Measurements from ENCODE around the gene TNFRSF13B.

DNA sequence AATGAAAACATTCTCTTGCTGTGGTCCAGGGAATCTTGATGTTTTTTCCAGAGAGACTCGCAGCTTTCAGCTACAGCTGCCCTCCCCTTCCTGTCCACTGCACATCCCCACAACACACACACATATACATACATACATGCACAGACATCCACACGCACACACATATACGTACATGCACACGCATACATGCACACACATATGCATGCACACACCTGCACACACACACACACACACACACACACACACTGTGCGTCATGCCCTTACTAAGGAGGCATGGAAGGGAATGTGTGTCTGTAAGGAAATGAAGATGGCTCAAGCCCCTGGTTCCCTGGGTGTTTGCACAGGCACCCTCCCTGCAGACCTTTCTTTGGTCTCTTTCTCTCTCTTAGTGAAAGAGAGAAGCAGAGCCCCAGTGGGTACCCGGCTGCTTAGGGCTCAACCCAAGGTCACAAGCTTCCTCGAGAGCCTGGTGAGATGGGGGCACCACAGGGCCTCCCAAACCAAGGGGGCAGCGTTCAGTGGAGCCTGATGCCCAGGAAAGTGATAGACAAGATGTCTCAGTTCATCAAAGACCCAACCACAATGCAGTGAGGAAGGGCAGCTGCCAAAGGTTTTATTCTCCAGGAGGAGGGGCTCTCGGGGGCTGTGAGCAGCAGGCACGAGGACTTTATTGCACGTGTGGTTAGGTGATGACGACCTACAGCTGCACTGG, 33.3 kb downstream of the TNFRSF13B start:
- TF ChIP-seq, protein P1, sequence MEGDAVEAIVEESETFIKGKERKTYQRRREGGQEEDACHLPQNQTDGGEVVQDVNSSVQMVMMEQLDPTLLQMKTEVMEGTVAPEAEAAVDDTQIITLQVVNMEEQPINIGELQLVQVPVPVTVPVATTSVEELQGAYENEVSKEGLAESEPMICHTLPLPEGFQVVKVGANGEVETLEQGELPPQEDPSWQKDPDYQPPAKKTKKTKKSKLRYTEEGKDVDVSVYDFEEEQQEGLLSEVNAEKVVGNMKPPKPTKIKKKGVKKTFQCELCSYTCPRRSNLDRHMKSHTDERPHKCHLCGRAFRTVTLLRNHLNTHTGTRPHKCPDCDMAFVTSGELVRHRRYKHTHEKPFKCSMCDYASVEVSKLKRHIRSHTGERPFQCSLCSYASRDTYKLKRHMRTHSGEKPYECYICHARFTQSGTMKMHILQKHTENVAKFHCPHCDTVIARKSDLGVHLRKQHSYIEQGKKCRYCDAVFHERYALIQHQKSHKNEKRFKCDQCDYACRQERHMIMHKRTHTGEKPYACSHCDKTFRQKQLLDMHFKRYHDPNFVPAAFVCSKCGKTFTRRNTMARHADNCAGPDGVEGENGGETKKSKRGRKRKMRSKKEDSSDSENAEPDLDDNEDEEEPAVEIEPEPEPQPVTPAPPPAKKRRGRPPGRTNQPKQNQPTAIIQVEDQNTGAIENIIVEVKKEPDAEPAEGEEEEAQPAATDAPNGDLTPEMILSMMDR (conservative IDR thresholded peaks at IDR 0.05 in 1 of 2, IDR thresholded peaks at IDR 0.05 in 1 of 2; ENCODE audit: low read depth in 1 of 2, low read length in 2 of 2): no peak
- no peak for TF ChIP-seq EZH2 (IDR thresholded peaks at IDR 0.05; ENCODE audit: low read length, missing control alignments)
